DND-41 (cell line): ENCODE measurements around the gene MRPL42.
"Not testable (repeated sequence)": the region's sequence is repeated elsewhere in the genome, so short reads cannot be mapped to it uniquely, and the experiment has no call there.

Source experiments
- EZH2 ChIP-seq: IDR thresholded peaks from 3 replicates; pipeline ENCODE4 v1.6.1; 2012; ENCODE audit warnings: borderline replicate concordance, low read depth, mild to moderate bottlenecking, moderate library complexity, low read length, inconsistent platforms; ENCODE audit not compliant: severe bottlenecking
- TF ChIP-seq, protein P1 (sequence below): IDR thresholded peaks from 2 replicates; pipeline ENCODE4 v1.5.1; 2012; ENCODE audit warnings: borderline replicate concordance, low read length, moderate library complexity, mild to moderate bottlenecking; ENCODE audit not compliant: poor library complexity, severe bottlenecking; ENCODE audit errors: extremely low read depth

DNA sequence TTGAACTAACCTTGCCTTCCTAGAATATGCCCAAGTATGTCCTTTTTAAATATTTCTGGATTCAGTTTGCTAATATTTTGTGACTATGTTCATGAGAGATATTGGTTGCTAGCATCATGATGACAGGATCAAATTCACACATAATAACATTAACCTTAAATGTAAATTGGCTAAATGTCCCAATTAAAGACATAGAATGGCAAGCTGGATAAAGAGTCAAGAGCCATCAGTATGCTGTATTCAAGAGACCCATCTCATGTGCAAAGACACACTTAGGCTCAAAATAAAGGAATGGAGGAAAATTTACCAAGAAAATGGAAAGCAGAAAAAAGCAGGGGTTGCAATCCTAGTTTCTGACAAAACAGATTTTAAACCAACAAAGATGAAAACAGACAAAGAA, 90.6 kb downstream of the MRPL42 start:
- TF ChIP-seq, protein P1, sequence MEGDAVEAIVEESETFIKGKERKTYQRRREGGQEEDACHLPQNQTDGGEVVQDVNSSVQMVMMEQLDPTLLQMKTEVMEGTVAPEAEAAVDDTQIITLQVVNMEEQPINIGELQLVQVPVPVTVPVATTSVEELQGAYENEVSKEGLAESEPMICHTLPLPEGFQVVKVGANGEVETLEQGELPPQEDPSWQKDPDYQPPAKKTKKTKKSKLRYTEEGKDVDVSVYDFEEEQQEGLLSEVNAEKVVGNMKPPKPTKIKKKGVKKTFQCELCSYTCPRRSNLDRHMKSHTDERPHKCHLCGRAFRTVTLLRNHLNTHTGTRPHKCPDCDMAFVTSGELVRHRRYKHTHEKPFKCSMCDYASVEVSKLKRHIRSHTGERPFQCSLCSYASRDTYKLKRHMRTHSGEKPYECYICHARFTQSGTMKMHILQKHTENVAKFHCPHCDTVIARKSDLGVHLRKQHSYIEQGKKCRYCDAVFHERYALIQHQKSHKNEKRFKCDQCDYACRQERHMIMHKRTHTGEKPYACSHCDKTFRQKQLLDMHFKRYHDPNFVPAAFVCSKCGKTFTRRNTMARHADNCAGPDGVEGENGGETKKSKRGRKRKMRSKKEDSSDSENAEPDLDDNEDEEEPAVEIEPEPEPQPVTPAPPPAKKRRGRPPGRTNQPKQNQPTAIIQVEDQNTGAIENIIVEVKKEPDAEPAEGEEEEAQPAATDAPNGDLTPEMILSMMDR: not testable (repeated sequence)
- not testable (repeated sequence) for TF ChIP-seq EZH2
